Osteoblast (primary cell): Measurements from ENCODE around the gene INHBA. TPM values are rescaled to one million over a fixed set of nuclear protein-coding genes. Genes with fewer than 3 reads are reported as not detected.
A peak's percentile ranks its signal among the peaks of the same experiment; 100 is the strongest.

Experiments
- DNase-seq: peaks from one replicate; pipeline ENCODE4 v3.0.0; 2011; ENCODE audit warnings: low spot score, mixed read lengths; ENCODE audit not compliant: insufficient read length; ENCODE audit errors: missing footprints
- H2AFZ ChIP-seq: 2 replicates; pipeline ENCODE4 v1.6.0; 2011; ENCODE audit warnings: mild to moderate bottlenecking, low read length
- H3K27ac ChIP-seq: 2 replicates; pipeline ENCODE4 v1.5.1; 2011; ENCODE audit warnings: mild to moderate bottlenecking, low read depth, low read length, moderate library complexity
- H3K27me3 ChIP-seq: 2 replicates; pipeline ENCODE4 v1.6.0; 2012; ENCODE audit warnings: mild to moderate bottlenecking, control low read depth, inconsistent platforms, low read length, moderate library complexity; ENCODE audit not compliant: insufficient read depth
- H3K36me3 ChIP-seq: 2 replicates; pipeline ENCODE4 v1.5.1; 2011; ENCODE audit warnings: mild to moderate bottlenecking, low read length, control low read depth, moderate library complexity; ENCODE audit not compliant: insufficient read depth
- H3K4me1 ChIP-seq: 2 replicates; pipeline ENCODE4 v1.5.1; 2011; ENCODE audit warnings: mild to moderate bottlenecking, low read length, control low read depth, moderate library complexity; ENCODE audit not compliant: insufficient read depth
- H3K4me2 ChIP-seq: 2 replicates; pipeline ENCODE4 v1.6.0; 2011; ENCODE audit warnings: mild to moderate bottlenecking, low read length; ENCODE audit not compliant: insufficient read depth
- H3K4me3 ChIP-seq: fragments of 200-600 bp; sonication (generic); 3 replicates; pipeline ENCODE4 v1.5.1; 2012; ENCODE audit warnings: mild to moderate bottlenecking, low read length, inconsistent platforms; ENCODE audit not compliant: insufficient read depth
- H3K79me2 ChIP-seq: 2 replicates; pipeline ENCODE4 v1.6.0; 2012; ENCODE audit warnings: mild to moderate bottlenecking, low read length, control low read depth, inconsistent platforms; ENCODE audit not compliant: insufficient read depth
- H3K9me3 ChIP-seq: 2 replicates; pipeline ENCODE4 v1.5.1; 2011; ENCODE audit warnings: low read depth, low read length, control low read depth
- H4K20me1 ChIP-seq: 2 replicates; pipeline ENCODE4 v1.6.0; 2012; ENCODE audit warnings: mild to moderate bottlenecking, low read length, control low read depth; ENCODE audit not compliant: insufficient read depth
- total RNA-seq: library from RNA; depleted of rRNA; stranded (reverse); fragments of >200 nt; gene quantifications from 2 replicates; pipeline ENCODE4 v1.2.3, GENCODE V29; 2012
- TF ChIP-seq, protein P1 (sequence below): IDR thresholded peaks from 2 replicates; pipeline ENCODE4 v1.5.1; 2011; ENCODE audit warnings: mild to moderate bottlenecking, low read depth, low read length, moderate library complexity; ENCODE audit errors: extremely low read depth

The INHBA gene
- total RNA-seq, result 97.8 and 107 TPM in 2 replicates

DNA sequence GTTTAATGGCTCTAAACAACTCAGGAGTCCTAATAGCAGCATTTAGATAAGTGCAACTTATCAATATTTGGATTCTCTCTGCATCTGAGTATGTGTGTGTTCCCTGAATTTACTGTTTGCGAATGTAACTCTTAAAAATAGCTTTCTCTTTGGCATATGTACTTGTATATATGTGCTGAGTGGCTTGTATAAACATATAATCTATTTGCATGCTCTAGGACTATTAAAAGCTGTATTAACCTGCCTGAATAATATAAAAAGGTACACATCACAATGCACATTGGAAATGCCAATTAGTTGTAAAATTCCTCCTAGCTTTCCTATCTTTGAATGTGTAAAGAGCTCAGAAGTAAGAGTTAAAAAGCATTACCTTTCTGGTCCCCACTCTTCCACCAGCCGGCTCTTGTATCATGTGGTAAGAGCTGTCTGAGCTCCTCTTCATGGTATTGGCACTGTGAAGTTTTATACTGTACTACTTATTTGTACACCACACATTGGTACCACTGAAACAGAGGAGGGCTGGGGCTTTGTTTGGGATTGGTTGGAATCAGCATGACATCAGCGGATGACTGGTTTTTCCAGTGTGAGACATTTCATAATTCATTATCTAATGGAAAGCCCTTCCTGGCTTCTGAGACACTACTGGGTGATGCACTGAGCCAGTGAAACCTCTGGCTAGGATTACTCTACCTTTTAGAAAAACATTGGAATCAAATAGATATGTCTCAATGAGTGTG is at the start of gene INHBA:
Gene INHBA, minus strand, starts transcription at position 456 of the 737 bp plus-strand sequence. CDS start 2,716 bp downstream, outside the sequence.
- peaks cover 34% of the 10 kb centered on the region for H3K4me1 ChIP-seq

DNA sequence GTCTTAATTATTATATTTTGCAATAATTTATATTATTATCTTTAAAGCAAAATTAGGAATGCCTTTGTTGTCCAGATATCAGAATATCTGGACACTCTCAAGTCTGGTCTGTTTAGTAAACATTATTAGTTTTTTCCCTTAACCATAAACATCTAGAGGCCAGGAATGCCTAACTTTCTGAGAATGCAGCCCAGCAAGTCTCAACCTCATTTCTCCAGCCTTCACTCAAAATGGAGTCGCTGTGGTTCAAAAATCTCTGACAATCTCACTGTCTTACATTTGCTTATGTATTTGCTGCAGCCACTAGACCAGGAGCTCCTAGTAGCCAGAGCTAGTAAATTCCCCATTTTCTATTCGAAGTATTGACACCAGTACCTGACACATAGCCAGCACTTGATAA is 49.7 kb upstream of the INHBA start:
- Histone ChIP-seq H3K4me2 (no peak overlapping the region), H3K79me2 (no peaks in the 10 kb centered on the region), H3K4me1 (no peaks in the 10 kb centered on the region), H3K27ac (no peak overlapping the region), H4K20me1 (no peaks in the 10 kb centered on the region), H3K27me3 (no peaks in the 10 kb centered on the region), H3K9me3 (no peaks in the 10 kb centered on the region), H2AFZ (no peak overlapping the region), H3K4me3 (no peak overlapping the region), H3K36me3 (no peaks in the 10 kb centered on the region)
- TF ChIP-seq, protein P1, sequence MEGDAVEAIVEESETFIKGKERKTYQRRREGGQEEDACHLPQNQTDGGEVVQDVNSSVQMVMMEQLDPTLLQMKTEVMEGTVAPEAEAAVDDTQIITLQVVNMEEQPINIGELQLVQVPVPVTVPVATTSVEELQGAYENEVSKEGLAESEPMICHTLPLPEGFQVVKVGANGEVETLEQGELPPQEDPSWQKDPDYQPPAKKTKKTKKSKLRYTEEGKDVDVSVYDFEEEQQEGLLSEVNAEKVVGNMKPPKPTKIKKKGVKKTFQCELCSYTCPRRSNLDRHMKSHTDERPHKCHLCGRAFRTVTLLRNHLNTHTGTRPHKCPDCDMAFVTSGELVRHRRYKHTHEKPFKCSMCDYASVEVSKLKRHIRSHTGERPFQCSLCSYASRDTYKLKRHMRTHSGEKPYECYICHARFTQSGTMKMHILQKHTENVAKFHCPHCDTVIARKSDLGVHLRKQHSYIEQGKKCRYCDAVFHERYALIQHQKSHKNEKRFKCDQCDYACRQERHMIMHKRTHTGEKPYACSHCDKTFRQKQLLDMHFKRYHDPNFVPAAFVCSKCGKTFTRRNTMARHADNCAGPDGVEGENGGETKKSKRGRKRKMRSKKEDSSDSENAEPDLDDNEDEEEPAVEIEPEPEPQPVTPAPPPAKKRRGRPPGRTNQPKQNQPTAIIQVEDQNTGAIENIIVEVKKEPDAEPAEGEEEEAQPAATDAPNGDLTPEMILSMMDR, result no peak
- no peak for DNase-seq

More for the DNA sequence above, at the start of gene INHBA:
- peak; percentile 93 for DNase-seq
- Histone ChIP-seq H3K27ac (peak within 1 kb of the TSS; percentile 88), H3K9me3 (no peaks in the 10 kb centered on the region), H3K79me2 (peaks cover 87% of the 10 kb centered on the region), H3K27me3 (no peaks in the 10 kb centered on the region), H3K36me3 (peaks cover 17% of the 10 kb centered on the region), H2AFZ (no peak within 1 kb of the TSS), H3K4me2 (peak within 1 kb of the TSS; percentile 91), H3K4me3 (peak within 1 kb of the TSS; percentile 87), H4K20me1 (peaks cover 20% of the 10 kb centered on the region)
- TF ChIP-seq, protein P1, result no peak

DNA sequence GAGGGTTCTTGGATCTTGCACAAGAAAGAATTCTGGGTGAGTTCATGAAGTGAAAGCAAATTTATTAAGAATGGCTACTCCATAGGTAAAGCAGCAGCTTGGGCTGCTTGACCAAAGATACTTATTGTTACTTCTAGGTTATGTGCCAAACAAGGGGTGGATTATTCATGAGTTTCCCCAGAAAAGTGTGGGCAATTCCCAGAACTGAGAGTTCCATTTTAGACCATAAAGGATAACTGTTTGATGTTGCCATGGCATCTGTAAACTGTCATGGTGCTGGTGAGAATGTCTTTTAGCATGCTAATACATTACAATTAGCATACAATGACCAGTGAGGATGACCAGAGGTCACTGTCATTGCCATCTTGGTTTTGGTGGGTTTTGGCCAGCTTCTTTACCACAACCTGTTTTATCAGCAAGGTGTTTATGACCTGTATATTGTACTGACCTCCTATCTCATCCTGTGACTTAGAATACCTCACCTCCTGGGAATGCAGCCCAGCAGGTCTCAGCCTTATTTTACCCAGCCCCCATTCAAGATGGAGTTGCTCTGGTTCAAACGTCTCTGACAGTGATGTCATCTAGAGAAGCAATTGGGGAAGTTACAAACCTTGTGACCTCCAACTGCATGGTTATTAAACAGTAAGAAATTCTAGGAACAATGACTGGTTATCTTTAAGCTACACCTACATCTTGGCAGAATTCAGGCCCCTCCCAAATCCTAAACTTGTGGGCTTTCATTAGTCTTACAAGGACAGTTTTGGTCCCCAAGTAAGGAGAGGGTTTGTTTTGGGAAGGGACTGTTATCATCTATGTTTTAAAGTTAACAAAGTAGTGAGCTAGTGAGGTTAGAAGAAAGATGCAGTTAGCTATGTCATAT is 48.0 kb upstream of the INHBA start:
- Histone ChIP-seq H3K27me3 (no peaks in the 10 kb centered on the region), H3K36me3 (no peaks in the 10 kb centered on the region), H3K9me3 (no peaks in the 10 kb centered on the region), H2AFZ (no peak overlapping the region), H4K20me1 (no peaks in the 10 kb centered on the region), H3K79me2 (no peaks in the 10 kb centered on the region), H3K4me3 (no peak overlapping the region), H3K4me2 (no peak overlapping the region), H3K27ac (no peak overlapping the region), H3K4me1 (no peaks in the 10 kb centered on the region)
- TF ChIP-seq, protein P1, result no peak
- DNase-seq, result no peak

DNA sequence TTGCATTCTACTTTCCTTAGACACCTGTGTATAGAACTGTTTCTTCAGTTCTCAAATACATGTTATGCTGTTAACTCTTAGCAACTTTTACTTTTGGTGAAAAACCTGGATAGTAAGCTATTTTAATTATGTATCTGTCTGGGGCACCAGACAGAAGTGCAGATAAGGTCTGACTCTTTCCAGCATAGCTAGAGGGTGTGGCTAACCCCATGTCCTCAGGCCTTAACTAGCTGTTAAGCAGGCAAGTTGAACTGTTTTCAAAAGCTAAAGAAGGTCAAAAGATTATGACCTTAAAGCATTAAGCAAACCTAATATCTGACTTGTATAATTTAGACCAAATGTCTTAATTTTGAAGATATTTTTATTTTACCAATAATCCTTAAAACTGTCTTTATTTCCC is 45.1 kb upstream of the INHBA start:
- no peaks in the 10 kb centered on the region for H3K36me3 ChIP-seq
- no peak overlapping the region for H3K4me3 ChIP-seq
- no peak overlapping the region for H2AFZ ChIP-seq
- no peak for DNase-seq
- no peaks in the 10 kb centered on the region for H3K27me3 ChIP-seq
- peaks cover 10% of the 10 kb centered on the region for H3K4me1 ChIP-seq
- no peaks in the 10 kb centered on the region for H4K20me1 ChIP-seq
- no peak overlapping the region for H3K4me2 ChIP-seq
- TF ChIP-seq, protein P1, result no peak
- H3K9me3 ChIP-seq, result no peaks in the 10 kb centered on the region
- no peaks in the 10 kb centered on the region for H3K79me2 ChIP-seq
- no peak overlapping the region for H3K27ac ChIP-seq
